ENCODE data around the gene VRK1. TPM values are rescaled to one million over a fixed set of nuclear protein-coding genes. Genes with fewer than 3 reads are reported as not detected.

VRK1 gene
- total and polyA plus RNA-seq, 10 of the 15 experiments (the other 5 are each of a cell fraction or from before 2014, with no cell fraction given), result 50.9 to 137 (median 84.7) TPM

GRCh38 chr14:96914571-96915128, 117.5 kb downstream of the VRK1 start:
- no peaks in the 10 kb centered on the region for H3K27me3 ChIP-seq (replicated peaks in 1 of 2; ENCODE audit: control insufficient read depth in 2 of 2, insufficient read depth in 2 of 2, low read length in 1 of 2)
- no peak overlapping the region for H3K4me2 ChIP-seq (ENCODE audit: control insufficient read depth, insufficient read depth)
- peaks cover 2% of the 10 kb centered on the region for H3K9me3 ChIP-seq (replicated peaks; ENCODE audit: control insufficient read depth, insufficient read depth, low read length)
- H2AFZ ChIP-seq (ENCODE audit: control insufficient read depth, low read depth, low read length), result no peak overlapping the region
- ChIA-PET SMC1A (ENCODE audit: uncharacterized antibody, unreplicated experiment) (interaction anchor here (0.6 kb wide), 1 partner anchor 130 kb away, joined by 5 read pairs; no protein-coding TSS in a partner anchor), POLR2A (interaction anchor here (0.7 kb wide), 1 partner anchor 10 kb away, joined by 8 read pairs; no protein-coding TSS in a partner anchor), RAD21 (ENCODE audit: unreplicated experiment) (no interaction called here), CTCF (no interaction called here)
- no peaks in the 10 kb centered on the region for H3K4me1 ChIP-seq (ENCODE audit: control insufficient read depth, insufficient read depth, low read length)
- H3K9ac ChIP-seq (ENCODE audit: control insufficient read depth, insufficient read depth, low read length), result no peak overlapping the region
- H4K20me1 ChIP-seq (ENCODE audit: control insufficient read depth, insufficient read depth), result no peaks in the 10 kb centered on the region
- H3K36me3 ChIP-seq (ENCODE audit: control insufficient read depth in 2 of 2, insufficient read depth in 2 of 2, low read length in 1 of 2), result no peaks in the 10 kb centered on the region; a peak in 1 of 4 replicates
- FAIRE-seq (no peak), DNase-seq (ENCODE audit: low read depth, low spot score) (no peak), ATAC-seq (no peak)
- in situ Hi-C loops (cut with MboI), result no loop called here
- H3K4me3 ChIP-seq, result no peak overlapping the region
- H3K27ac ChIP-seq (ENCODE audit: control insufficient read depth, insufficient read depth), result no peak overlapping the region
- TF ChIP-seq ELK1 (IDR thresholded peaks at IDR 0.05; ENCODE audit: low read depth, low read length) (no peak), SREBF1 (IDR thresholded peaks at IDR 0.05; ENCODE audit: low read length) (no peak), MLLT1 (IDR thresholded peaks at IDR 0.05) (no peak), BRCA1 (IDR thresholded peaks at IDR 0.05; ENCODE audit: low read depth, low read length) (no peak), IKZF1 (conservative IDR thresholded peaks at IDR 0.05) (no peak), IKZF2 (IDR thresholded peaks at IDR 0.05) (no peak)
- WGBS (ENCODE audit: insufficient coverage, insufficient replicate concordance, low lambda C conversion rate, missing lambda C conversion rate), result 93% methylated on average over 5 of the region's 5 CpGs
- no peaks in the 10 kb centered on the region for H3K79me2 ChIP-seq (ENCODE audit: control insufficient read depth, insufficient read depth, low read length)
- intact Hi-C loops (cut with micrococcal nuclease; ENCODE audit: unreplicated experiment), result no loop called here
- no TSS peak for BruUV-seq (replicated peaks)

Data from GM12878 (cell line).